OCI-LY1 (cell line): ENCODE data around the gene PAPSS1.

ENCODE experiments used
- CTCF ChIP-seq: fragments of 200-600 bp; sonication (generic), shearing (Covaris generic); IDR thresholded peaks from 2 replicates; pipeline ENCODE4 v1.5.1; 2017; ENCODE audit warnings: mild to moderate bottlenecking, antibody characterized with exemption, low read length, moderate library complexity, mixed read lengths
- EZH2 ChIP-seq: fragments of 200-600 bp; sonication (generic), shearing (Covaris generic); IDR thresholded peaks from 2 replicates; pipeline ENCODE4 v1.8.0; 2017; ENCODE audit warnings: borderline replicate concordance, mixed run types, mild to moderate bottlenecking, antibody characterized with exemption, low read length, moderate library complexity, mixed read lengths

- TF ChIP-seq CTCF, result no peak
- no peak for TF ChIP-seq EZH2
These were observed 10.1 kb downstream of the PAPSS1 start for GRCh38 chr4:107709916-107710315.
